22Rv1 (cell line): Measurements from ENCODE around the gene MAD1L1.

Experiments
- H3K27ac ChIP-seq: fragments of 450-650 bp; 2 replicates; pipeline ENCODE4 v1.5.1; 2017
- ZFX ChIP-seq: fragments of 450-650 bp; IDR thresholded peaks from 2 replicates; pipeline ENCODE4 v1.6.1; 2017; ENCODE audit warnings: antibody characterized with exemption, borderline replicate concordance
- TF ChIP-seq, protein P1 (sequence below): fragments of 450-650 bp; IDR thresholded peaks from 2 replicates; pipeline ENCODE4 v1.5.1; 2017; ENCODE audit warnings: mild to moderate bottlenecking

The MAD1L1 gene

GRCh38 chr7:2185715-2186114 lies 47.0 kb downstream of the MAD1L1 start:
- no peak for TF ChIP-seq ZFX
- TF ChIP-seq, protein P1, sequence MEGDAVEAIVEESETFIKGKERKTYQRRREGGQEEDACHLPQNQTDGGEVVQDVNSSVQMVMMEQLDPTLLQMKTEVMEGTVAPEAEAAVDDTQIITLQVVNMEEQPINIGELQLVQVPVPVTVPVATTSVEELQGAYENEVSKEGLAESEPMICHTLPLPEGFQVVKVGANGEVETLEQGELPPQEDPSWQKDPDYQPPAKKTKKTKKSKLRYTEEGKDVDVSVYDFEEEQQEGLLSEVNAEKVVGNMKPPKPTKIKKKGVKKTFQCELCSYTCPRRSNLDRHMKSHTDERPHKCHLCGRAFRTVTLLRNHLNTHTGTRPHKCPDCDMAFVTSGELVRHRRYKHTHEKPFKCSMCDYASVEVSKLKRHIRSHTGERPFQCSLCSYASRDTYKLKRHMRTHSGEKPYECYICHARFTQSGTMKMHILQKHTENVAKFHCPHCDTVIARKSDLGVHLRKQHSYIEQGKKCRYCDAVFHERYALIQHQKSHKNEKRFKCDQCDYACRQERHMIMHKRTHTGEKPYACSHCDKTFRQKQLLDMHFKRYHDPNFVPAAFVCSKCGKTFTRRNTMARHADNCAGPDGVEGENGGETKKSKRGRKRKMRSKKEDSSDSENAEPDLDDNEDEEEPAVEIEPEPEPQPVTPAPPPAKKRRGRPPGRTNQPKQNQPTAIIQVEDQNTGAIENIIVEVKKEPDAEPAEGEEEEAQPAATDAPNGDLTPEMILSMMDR: no peak
- H3K27ac ChIP-seq: no peak overlapping the region

GRCh38 chr7:2182461-2182860 lies 50.3 kb downstream of the MAD1L1 start:
- no peak overlapping the region for H3K27ac ChIP-seq
- TF ChIP-seq, protein P1: no peak
- no peak for TF ChIP-seq ZFX

GRCh38 chr7:2181077-2181854 lies 51.5 kb downstream of the MAD1L1 start:
- no peak for TF ChIP-seq ZFX
- TF ChIP-seq, protein P1: no peak
- no peak overlapping the region for H3K27ac ChIP-seq

DNA sequence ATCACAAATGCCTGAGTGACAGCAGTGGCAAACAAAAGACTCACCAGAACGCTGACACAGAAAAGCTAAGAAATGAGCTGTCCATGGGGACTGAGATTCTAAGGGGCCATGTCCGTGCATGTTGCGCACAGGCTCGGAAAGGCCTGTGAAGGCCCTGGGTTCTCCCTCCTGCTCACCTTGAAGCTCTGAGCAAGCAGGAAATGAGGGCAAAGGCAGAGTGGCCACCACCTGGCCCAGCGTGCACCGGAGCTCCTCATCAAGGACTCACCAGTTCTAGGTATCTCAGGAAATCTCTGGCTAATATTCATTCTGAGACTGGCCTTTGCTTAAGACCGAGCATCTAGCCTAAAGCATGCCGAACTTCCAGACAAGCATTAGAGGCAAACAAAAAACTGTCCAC lies 52.7 kb downstream of the MAD1L1 start:
- H3K27ac ChIP-seq: no peak overlapping the region

GRCh38 chr7:2175514-2175913 lies 57.2 kb downstream of the MAD1L1 start:
- no peak for TF ChIP-seq ZFX
- TF ChIP-seq, protein P1: no peak
- no peak overlapping the region for H3K27ac ChIP-seq

More for the DNA sequence above, 52.7 kb downstream of the MAD1L1 start:
- no peak for TF ChIP-seq ZFX

DNA sequence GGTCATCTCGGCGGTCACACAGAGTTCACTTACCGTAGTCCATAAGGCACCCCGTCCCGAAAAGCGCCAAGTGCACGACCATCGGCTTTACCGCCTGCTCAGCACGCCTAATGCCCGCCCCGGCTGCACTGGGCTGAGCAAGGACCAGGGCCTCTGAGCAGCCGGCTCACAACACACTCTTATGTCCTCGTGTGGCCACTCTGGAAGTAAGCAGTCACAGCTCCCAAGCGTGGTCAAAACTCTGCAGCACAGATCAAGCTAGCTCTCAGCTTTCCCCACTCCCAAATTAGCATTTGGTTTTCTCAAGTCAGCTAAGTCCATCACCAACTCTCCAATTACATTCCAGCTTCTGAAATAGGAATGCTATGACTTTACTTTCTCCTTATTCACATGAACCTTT lies 57.7 kb downstream of the MAD1L1 start:
- TF ChIP-seq, protein P1: no peak
- TF ChIP-seq ZFX: no peak
- no peak overlapping the region for H3K27ac ChIP-seq

DNA sequence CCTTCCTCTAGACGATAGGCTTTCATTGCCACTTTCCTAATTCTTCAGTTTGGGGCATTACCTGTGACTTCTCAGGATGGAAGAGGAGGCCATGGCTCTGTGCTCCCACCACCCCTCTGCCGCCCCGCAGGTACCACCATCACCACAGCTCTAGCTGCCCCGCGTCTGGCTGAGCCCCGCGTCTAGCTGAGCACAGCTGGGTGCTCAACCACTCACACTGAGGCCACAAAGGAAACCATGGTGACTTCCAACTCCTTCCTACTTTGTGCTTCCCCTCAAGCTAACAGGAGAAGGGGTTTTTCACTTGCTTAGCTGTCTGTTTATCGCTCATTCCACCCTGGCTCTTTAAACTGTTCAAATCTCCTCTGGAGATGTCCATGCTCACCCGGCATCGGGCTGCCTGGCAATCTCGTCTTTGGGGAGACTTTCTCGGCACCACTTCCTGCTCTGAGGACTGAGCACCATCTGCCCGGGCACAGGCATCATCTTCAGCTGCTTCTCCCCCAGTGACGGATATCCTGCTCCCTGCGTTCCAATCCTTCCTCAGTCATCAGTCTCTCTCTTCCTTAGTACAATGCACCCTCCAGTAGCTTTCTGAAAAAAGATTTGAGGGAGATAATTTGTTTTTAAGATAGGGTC lies 59.4 kb downstream of the MAD1L1 start:
- H3K27ac ChIP-seq: peak overlapping the region; percentile 46
- TF ChIP-seq, protein P1: no peak
- TF ChIP-seq ZFX: no peak
